RPMI7951 (cell line): ENCODE data around the gene CELF6. TPM values are rescaled to one million over a fixed set of nuclear protein-coding genes. Genes with fewer than 3 reads are reported as not detected.

Experiments used
- DNase-seq: peaks from one replicate; pipeline ENCODE4 v3.0.0-alpha.2; 2012; ENCODE audit warnings: low read depth
- total RNA-seq: library from RNA; depleted of rRNA; stranded (reverse); fragments of >200 nt; shearing (Covaris generic); gene quantifications from 2 replicates; pipeline ENCODE4 v1.2.3, GENCODE V29; 2014; rRNA removed

Gene CELF6
- total RNA-seq, result not detected in 2 replicates

GRCh38 chr15:72319985-72320671, at the start of gene CELF6:
Gene CELF6, minus strand, starts transcription at chr15:72320157. Its CDS starts 283 bp downstream, at chr15:72319874.
- peak; percentile 81 for DNase-seq

GRCh38 chr15:72368899-72369298, 48.9 kb upstream of the CELF6 start:
- DNase-seq, result no peak

- no peak for DNase-seq
Measured at GRCh38 chr15:72368325-72368724, 48.4 kb upstream of the CELF6 start.

- no peak for DNase-seq
Measured at GRCh38 chr15:72365844-72366243, 45.9 kb upstream of the CELF6 start.

GRCh38 chr15:72361176-72361575, 41.2 kb upstream of the CELF6 start:
- no peak for DNase-seq

GRCh38 chr15:72358650-72359171, 38.8 kb upstream of the CELF6 start:
- peak; percentile 91 for DNase-seq

- DNase-seq, result no peak
Measured at GRCh38 chr15:72358121-72358520, 38.2 kb upstream of the CELF6 start.

GRCh38 chr15:72354496-72354895, 34.5 kb upstream of the CELF6 start:
- no peak for DNase-seq

- peak; percentile 27 for DNase-seq
Measured at GRCh38 chr15:72353266-72353665, 33.3 kb upstream of the CELF6 start.

GRCh38 chr15:72345806-72346205, 25.8 kb upstream of the CELF6 start:
- no peak for DNase-seq

- DNase-seq, result no peak
Measured at GRCh38 chr15:72345280-72345679, 25.3 kb upstream of the CELF6 start.

- no peak for DNase-seq
Measured at GRCh38 chr15:72344602-72345001, 24.6 kb upstream of the CELF6 start.

- DNase-seq, result peak; percentile 18
Measured at GRCh38 chr15:72342385-72342784, 22.4 kb upstream of the CELF6 start.

GRCh38 chr15:72341361-72341760, 21.4 kb upstream of the CELF6 start:
- peak; percentile 15 for DNase-seq

GRCh38 chr15:72340366-72340765, 20.4 kb upstream of the CELF6 start:
- peak; percentile 15 for DNase-seq

GRCh38 chr15:72339777-72340177, 19.8 kb upstream of the CELF6 start:
- peak; percentile 76 for DNase-seq

GRCh38 chr15:72338617-72339321, 18.8 kb upstream of the CELF6 start:
- no peak for DNase-seq

- DNase-seq, result no peak
Measured at GRCh38 chr15:72338148-72338547, 18.2 kb upstream of the CELF6 start.

GRCh38 chr15:72334842-72335241, 14.9 kb upstream of the CELF6 start:
- no peak for DNase-seq

- DNase-seq, result no peak
Measured at GRCh38 chr15:72331021-72331420, 11.1 kb upstream of the CELF6 start.

GRCh38 chr15:72323752-72324151, 3.8 kb upstream of the CELF6 start:
- no peak for DNase-seq

- DNase-seq, result peak; percentile 66
Measured at GRCh38 chr15:72319360-72319984, 485 bp downstream of the CELF6 start.
